C1 segment of cervical spinal cord (tissue), 14 donors: Measurements from ENCODE around the gene ALG13.
"Not testable (repeated sequence)": the region's sequence is repeated elsewhere in the genome, so short reads cannot be mapped to it uniquely, and the experiment has no call there.

Experiments
- DNase-seq, 14 donors: peaks; one replicate each; lab custom pipeline; 2025; lab: John Stamatoyannopoulos, UW

Gene ALG13

DNA sequence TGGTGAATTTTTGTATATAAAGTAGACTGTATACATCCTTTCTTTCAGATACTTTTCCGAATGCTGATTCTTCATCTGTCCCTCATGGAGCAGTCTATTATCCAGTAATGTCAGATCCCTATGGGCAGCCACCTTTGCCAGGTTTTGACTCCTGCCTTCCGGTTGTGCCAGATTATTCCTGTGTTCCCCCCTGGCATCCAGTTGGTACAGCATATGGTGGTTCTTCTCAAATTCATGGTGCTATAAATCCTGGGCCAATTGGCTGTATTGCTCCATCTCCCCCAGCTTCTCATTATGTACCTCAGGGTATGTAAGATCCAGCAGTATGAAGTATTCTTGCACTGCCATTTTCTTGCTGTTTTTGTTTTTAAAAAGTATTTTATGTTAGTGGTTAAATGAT is 78.7 kb downstream of the ALG13 start:
- peak in 2 of 14 donors; percentile 0 to 81 for DNase-seq

DNA sequence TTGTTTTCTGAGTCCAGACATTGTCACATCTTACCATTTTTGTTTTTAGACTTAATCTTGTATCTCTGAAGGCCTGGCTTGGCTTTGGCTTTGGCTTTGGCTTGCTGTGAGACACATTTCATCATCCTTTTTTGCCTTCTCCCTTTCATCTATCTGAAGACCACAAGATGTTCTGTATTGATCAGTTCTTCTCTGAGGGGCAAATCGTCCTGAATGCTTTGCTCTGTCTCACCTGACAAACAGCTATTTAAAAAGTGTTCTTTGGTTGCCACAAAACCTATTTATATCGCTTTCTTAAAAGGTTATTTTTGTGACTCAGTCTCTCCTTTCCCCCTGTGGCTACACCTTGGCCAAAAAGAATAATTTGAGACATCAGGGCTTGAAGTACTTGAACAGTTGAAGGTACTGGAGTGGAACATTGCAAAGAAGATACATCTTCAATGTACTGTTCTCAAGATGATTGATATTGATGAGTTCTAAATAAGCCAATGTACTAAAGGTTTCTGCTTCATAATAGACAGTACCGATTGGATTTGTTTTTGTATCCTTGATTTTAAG is 80.7 kb downstream of the ALG13 start:
- DNase-seq, result no peak

DNA sequence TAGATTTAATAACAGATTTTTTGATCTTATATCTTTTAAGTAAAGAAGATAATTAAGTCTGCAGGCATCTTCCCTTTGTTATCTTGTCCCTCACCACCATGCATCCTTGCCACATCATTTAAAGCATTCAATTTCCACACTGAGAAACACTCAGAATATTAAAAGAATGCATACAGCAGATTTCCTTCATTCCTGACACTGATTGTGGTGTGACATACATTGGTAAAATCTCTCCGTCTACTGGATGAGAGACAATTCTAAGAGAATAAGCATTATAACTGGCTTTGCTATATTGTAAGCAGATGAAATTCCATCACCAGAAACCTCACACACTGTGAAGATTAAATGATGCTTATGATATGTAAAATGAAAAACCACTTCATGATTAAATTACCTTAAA is 97.6 kb downstream of the ALG13 start:
- no peak for DNase-seq

DNA sequence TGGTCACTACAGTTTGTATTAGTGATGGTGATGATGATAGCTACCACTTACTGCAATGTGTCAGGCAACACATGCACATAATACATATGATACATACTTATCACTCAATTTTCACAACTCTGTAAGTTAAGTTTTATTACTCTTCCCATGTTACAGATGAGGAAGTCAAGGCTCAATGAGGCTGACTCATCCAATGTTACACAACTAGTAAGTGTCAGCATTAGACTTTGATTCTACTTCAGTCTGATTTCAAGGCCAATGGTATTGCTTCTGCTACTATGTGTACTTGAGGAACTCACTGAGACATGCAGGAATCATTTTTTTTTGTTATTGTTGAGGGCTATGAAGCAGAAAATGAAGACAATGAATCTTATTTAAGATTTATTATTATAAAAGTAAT is 98.6 kb downstream of the ALG13 start:
- no peak for DNase-seq

DNA sequence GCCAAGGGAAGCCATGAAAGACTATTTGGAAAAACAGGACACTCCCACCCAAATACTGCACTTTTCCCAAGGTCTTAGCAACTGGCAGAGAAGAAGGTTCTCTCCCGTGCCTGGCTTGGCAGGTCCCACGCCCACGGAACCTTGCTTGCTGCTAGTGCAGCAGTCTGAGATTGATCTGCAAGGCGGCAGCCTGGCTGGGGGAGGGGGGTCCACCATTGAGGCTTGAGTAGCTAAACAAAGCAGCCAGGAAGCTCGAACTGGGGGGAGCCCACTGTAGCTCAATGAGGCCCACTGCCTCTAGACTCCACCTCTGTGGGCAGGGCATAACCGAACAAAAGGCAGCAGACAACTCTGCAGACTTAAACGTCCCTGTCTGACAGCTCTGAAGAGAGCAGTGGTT is 103.7 kb downstream of the ALG13 start:
- DNase-seq, result no peak

DNA sequence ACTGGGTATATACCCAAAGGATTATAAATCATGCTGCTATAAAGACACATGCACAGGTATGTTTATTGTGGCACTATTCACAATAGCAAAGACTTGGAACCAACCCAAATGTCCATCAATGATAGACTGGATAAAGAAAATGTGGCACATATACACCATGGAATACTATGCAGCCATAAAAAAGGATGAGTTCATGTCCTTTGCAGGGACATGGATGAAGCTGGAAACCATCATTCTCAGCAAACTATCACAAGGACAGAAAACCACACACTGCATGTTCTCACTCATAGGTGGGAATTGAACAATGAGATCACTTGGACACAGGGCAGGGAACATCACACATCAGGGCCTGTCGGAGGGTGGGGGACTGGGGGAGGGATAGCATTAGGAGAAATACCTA is 109.1 kb downstream of the ALG13 start:
- DNase-seq, result not testable (repeated sequence)
